ENCODE data around the gene DHTKD1.

- no peak for TF ChIP-seq CTCF (IDR thresholded peaks at IDR 0.05; ENCODE audit: low read depth, low read length, missing input control)
- TF ChIP-seq FOXA1 (IDR thresholded peaks at IDR 0.05) = no peak
- no peak for TF ChIP-seq ATF3 (IDR thresholded peaks at IDR 0.05)
- TF ChIP-seq FOXA2 (IDR thresholded peaks at IDR 0.05) = no peak
- no peak for TF ChIP-seq YY1 (IDR thresholded peaks at IDR 0.05)
- TF ChIP-seq TAF1 (conservative IDR thresholded peaks at IDR 0.05) = no peak
- TF ChIP-seq REST (IDR thresholded peaks at IDR 0.05) = no peak
- no peak for TF ChIP-seq MAX (IDR thresholded peaks at IDR 0.05)
- TF ChIP-seq GABPA (IDR thresholded peaks at IDR 0.05 in 1 of 2, conservative IDR thresholded peaks at IDR 0.05 in 1 of 2) = no peak
- no peak for TF ChIP-seq SP1 (IDR thresholded peaks at IDR 0.05)
- TF ChIP-seq EGR1 (IDR thresholded peaks at IDR 0.05; ENCODE audit: low read depth in 2 of 2) = no peak
- TF ChIP-seq RAD21 (IDR thresholded peaks at IDR 0.05) = no peak
- TF ChIP-seq JUND (IDR thresholded peaks at IDR 0.05) = no peak
These were observed 97.4 kb downstream of the DHTKD1 start for GRCh38 chr10:12165999-12166775.

Measured in liver (tissue), 3 donors.